Testis (tissue), 2 donors: ENCODE results near the gene ULK4.

Experiments used
- CTCF ChIP-seq, 3 experiments: fragments of 450-650 bp in 2 of 3; fragments of 200-600 bp in 1 of 3; sonication (generic) in 1 of 3; IDR thresholded peaks; one replicate each; pipeline ENCODE4 v1.5.1; 2016 to 2019; ENCODE audit warnings: antibody characterized with exemption in 3 of 3, mild to moderate bottlenecking in 2 of 3, moderate library complexity in 1 of 3
- POLR2A ChIP-seq: fragments of 450-650 bp; IDR thresholded peaks from one replicate; pipeline ENCODE4 v1.6.1; 2017; ENCODE audit warnings: antibody characterized with exemption, mild to moderate bottlenecking, moderate library complexity

GRCh38 chr3:41853540-41854196 is 108.2 kb downstream of the ULK4 start:
- TF ChIP-seq CTCF (IDR thresholded peaks at IDR 0.05) = no peak
- TF ChIP-seq POLR2A = no peak
